Measurements from ENCODE around the gene BCL2L13. TPM values are rescaled to one million over a fixed set of nuclear protein-coding genes. Genes with fewer than 3 reads are reported as not detected.

Gene BCL2L13
- polyA plus RNA-seq, 1 donor from 2014 or later: 20.8 TPM

- Histone ChIP-seq H3F3A (ENCODE audit: insufficient read depth, low read length, poor library complexity, severe bottlenecking) (no peaks in the 10 kb centered on the region), H3K9ac (ENCODE audit: low read length) (no peak overlapping the region), H3K36me3 (ENCODE audit: insufficient read depth, low read length) (no peaks in the 10 kb centered on the region), H3K79me2 (replicated peaks; ENCODE audit: insufficient read depth, low read length) (no peaks in the 10 kb centered on the region), H3K4me2 (ENCODE audit: low read length) (no peak overlapping the region), H3K27ac (ENCODE audit: low read length) (no peak overlapping the region), H2AFZ (ENCODE audit: low read depth, low read length) (no peak overlapping the region), H3K9me3 (ENCODE audit: low read length) (no peaks in the 10 kb centered on the region), H4K20me1 (ENCODE audit: insufficient read depth) (no peaks in the 10 kb centered on the region), H3K27me3 (ENCODE audit: insufficient read depth, low read depth, low read length) (no peaks in the 10 kb centered on the region), H3K9me2 (ENCODE audit: insufficient read depth, low read length) (no peaks in the 10 kb centered on the region), H3K4me3 (ENCODE audit: low read length) (no peak overlapping the region)
- TF ChIP-seq TAF1 (IDR thresholded peaks at IDR 0.05; ENCODE audit: low read depth) (no peak), EP300 (conservative IDR thresholded peaks at IDR 0.05; ENCODE audit: poor library complexity, severe bottlenecking) (no peak), EZH2 (IDR thresholded peaks at IDR 0.05; ENCODE audit: borderline replicate concordance, insufficient read depth, low read length, poor library complexity, severe bottlenecking) (no peak), REST (IDR thresholded peaks at IDR 0.05; ENCODE audit: borderline replicate concordance) (no peak), POLR2AphosphoS5 (IDR thresholded peaks at IDR 0.05) (no peak), SMC3 (conservative IDR thresholded peaks at IDR 0.05; ENCODE audit: poor library complexity) (no peak), MXI1 (conservative IDR thresholded peaks at IDR 0.05; ENCODE audit: poor library complexity, severe bottlenecking) (no peak), CTCF (IDR thresholded peaks at IDR 0.05; ENCODE audit: poor library complexity, severe bottlenecking) (no peak), RAD21 (conservative IDR thresholded peaks at IDR 0.05) (no peak)
Observed at GRCh38 chr22:17744430-17744829, 105.9 kb downstream of the BCL2L13 start.

GRCh38 chr22:17746916-17747315 lies 108.4 kb downstream of the BCL2L13 start:
- no peaks in the 10 kb centered on the region for H3K79me2 ChIP-seq (replicated peaks; ENCODE audit: insufficient read depth, low read length)
- H3K4me3 ChIP-seq (ENCODE audit: low read length): no peak overlapping the region
- no peaks in the 10 kb centered on the region for H3K9me3 ChIP-seq (ENCODE audit: low read length)
- H4K20me1 ChIP-seq (ENCODE audit: insufficient read depth): no peaks in the 10 kb centered on the region
- H3K4me2 ChIP-seq (ENCODE audit: low read length): no peak overlapping the region
- H3K9me2 ChIP-seq (ENCODE audit: insufficient read depth, low read length): no peaks in the 10 kb centered on the region
- no peaks in the 10 kb centered on the region for H3F3A ChIP-seq (ENCODE audit: insufficient read depth, low read length, poor library complexity, severe bottlenecking)
- no peak overlapping the region for H3K9ac ChIP-seq (ENCODE audit: low read length)
- H2AFZ ChIP-seq (ENCODE audit: low read depth, low read length): no peak overlapping the region
- no peaks in the 10 kb centered on the region for H3K27me3 ChIP-seq (ENCODE audit: insufficient read depth, low read depth, low read length)
- no peaks in the 10 kb centered on the region for H3K36me3 ChIP-seq (ENCODE audit: insufficient read depth, low read length)
- TF ChIP-seq MXI1 (conservative IDR thresholded peaks at IDR 0.05; ENCODE audit: poor library complexity, severe bottlenecking): no peak
- TF ChIP-seq TAF1 (IDR thresholded peaks at IDR 0.05; ENCODE audit: low read depth): no peak
- TF ChIP-seq POLR2AphosphoS5 (IDR thresholded peaks at IDR 0.05): no peak
- no peak for TF ChIP-seq EZH2 (IDR thresholded peaks at IDR 0.05; ENCODE audit: borderline replicate concordance, insufficient read depth, low read length, poor library complexity, severe bottlenecking)
- no peak for TF ChIP-seq REST (IDR thresholded peaks at IDR 0.05; ENCODE audit: borderline replicate concordance)
- TF ChIP-seq CTCF (IDR thresholded peaks at IDR 0.05; ENCODE audit: poor library complexity, severe bottlenecking): no peak
- no peak for TF ChIP-seq SMC3 (conservative IDR thresholded peaks at IDR 0.05; ENCODE audit: poor library complexity)
- TF ChIP-seq RAD21 (conservative IDR thresholded peaks at IDR 0.05): no peak
- H3K27ac ChIP-seq (ENCODE audit: low read length): no peak overlapping the region

All from neural cell (in vitro differentiated cells).